ENCODE measurements around the gene PWP2.
"Not testable (repeated sequence)": the region's sequence is repeated elsewhere in the genome, so short reads cannot be mapped to it uniquely, and the experiment has no call there.

DNA sequence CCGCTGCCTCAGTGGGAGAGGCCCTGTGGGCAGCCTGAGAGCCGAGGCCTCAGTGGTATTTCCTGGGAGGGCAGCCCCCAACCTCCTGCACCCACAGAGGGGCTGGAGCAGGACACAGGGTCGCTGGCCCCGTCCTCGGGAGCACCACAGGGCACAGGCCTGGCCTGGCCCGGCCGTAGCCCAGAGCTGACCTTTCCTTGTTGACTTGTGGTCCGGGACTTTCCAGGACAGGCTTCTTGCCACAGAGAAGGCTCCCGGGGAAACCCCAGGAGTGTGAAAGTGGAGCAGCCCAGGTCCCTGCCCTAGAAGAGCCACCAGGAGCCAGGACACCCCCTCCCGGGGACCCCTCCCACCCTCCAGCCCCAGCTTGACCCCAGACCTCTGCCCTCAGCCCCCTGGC lies 63.7 kb downstream of the PWP2 start:
- TF ChIP-seq, protein P1, sequence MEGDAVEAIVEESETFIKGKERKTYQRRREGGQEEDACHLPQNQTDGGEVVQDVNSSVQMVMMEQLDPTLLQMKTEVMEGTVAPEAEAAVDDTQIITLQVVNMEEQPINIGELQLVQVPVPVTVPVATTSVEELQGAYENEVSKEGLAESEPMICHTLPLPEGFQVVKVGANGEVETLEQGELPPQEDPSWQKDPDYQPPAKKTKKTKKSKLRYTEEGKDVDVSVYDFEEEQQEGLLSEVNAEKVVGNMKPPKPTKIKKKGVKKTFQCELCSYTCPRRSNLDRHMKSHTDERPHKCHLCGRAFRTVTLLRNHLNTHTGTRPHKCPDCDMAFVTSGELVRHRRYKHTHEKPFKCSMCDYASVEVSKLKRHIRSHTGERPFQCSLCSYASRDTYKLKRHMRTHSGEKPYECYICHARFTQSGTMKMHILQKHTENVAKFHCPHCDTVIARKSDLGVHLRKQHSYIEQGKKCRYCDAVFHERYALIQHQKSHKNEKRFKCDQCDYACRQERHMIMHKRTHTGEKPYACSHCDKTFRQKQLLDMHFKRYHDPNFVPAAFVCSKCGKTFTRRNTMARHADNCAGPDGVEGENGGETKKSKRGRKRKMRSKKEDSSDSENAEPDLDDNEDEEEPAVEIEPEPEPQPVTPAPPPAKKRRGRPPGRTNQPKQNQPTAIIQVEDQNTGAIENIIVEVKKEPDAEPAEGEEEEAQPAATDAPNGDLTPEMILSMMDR (conservative IDR thresholded peaks at IDR 0.05; ENCODE audit: low read depth, low read length), result not testable (repeated sequence)
- not testable (repeated sequence) for TF ChIP-seq EZH2phosphoT487 (IDR thresholded peaks at IDR 0.05; ENCODE audit: borderline replicate concordance, low read length)
